RPMI7951 (cell line): ENCODE data around the gene NOL4L. TPM values are rescaled to one million over a fixed set of nuclear protein-coding genes. Genes with fewer than 3 reads are reported as not detected.
A peak's percentile ranks its signal among the peaks of the same experiment; 100 is the strongest.

Experiments used
- DNase-seq: peaks from one replicate; pipeline ENCODE4 v3.0.0-alpha.2; 2012; ENCODE audit warnings: low read depth
- total RNA-seq: library from RNA; depleted of rRNA; stranded (reverse); fragments of >200 nt; shearing (Covaris generic); gene quantifications from 2 replicates; pipeline ENCODE4 v1.2.3, GENCODE V29; 2014

The NOL4L gene
- total RNA-seq, 1 experiment from 2014 or later = 8.7 TPM

- no peak for DNase-seq
Measured at GRCh38 chr20:32458837-32459220, 126.3 kb downstream of the NOL4L start.

DNA sequence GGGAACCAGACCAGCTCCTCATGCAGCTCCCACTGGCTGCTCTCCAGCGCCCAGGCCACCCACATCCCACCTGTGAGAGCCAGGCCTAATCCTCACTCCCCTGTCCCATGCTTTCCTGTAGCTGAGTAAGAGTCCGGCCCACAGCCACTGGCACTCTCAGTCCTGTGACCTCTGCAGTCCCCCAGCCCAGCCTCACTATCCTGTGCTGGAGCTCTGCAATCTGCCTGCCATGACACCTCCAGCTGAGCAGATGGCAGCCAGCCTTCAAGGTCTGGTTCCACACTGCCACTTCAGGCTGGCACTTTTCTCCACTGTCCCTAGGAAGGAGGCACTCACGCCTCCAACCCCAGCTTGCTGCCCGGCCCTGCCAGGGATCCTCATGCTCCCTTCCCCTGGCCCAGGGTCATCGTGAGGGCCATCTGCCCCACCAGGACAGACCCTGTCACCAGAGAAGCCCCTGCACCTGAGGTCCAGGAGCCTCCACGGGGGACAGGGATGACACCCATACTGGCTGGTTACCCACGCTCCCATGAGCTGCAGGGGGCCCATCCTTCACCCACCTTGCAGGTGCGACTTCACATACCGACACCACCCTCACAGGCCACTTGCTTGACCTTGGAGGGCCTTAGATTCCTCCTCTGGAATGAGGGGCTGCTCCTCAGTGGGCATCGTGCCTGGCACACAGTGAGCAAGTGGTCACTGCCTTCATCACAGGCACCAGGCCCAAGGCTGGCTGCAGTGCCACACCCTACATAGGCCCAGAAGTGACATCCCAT is 126.9 kb downstream of the NOL4L start:
- DNase-seq = no peak

- DNase-seq = peak; percentile 63
Measured at GRCh38 chr20:32457479-32457986, 127.6 kb downstream of the NOL4L start.

DNA sequence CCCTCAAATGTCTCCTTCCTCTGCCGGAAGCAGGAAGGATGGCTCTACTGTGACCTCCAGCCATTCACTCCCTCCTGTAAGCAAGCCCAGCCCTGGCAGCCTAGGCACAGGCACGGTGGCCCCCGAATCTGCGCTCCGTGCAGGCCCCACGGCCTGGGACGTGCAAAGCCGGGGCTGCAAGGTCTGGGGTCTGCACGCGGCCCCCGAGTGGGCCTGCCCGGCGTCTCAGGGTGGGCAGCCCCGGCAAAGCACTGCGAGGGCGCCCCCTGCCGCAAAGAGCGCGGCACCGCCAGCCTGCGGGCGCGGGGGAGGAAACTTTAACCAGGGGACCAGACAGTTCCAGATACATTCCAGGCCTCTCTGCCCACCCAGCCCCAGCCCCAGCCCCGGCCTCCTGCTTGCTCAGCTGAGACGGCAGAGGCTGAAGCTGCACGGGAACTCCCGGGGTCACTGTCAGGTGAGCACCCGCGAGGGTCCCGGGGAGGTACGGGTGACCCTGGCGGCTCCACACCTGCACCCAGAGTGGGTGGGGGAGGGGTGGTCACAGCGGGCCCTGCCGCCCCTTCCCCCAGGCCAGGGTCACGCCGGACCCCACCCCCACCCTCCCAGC is 128.2 kb downstream of the NOL4L start:
- DNase-seq = peak; percentile 26

DNA sequence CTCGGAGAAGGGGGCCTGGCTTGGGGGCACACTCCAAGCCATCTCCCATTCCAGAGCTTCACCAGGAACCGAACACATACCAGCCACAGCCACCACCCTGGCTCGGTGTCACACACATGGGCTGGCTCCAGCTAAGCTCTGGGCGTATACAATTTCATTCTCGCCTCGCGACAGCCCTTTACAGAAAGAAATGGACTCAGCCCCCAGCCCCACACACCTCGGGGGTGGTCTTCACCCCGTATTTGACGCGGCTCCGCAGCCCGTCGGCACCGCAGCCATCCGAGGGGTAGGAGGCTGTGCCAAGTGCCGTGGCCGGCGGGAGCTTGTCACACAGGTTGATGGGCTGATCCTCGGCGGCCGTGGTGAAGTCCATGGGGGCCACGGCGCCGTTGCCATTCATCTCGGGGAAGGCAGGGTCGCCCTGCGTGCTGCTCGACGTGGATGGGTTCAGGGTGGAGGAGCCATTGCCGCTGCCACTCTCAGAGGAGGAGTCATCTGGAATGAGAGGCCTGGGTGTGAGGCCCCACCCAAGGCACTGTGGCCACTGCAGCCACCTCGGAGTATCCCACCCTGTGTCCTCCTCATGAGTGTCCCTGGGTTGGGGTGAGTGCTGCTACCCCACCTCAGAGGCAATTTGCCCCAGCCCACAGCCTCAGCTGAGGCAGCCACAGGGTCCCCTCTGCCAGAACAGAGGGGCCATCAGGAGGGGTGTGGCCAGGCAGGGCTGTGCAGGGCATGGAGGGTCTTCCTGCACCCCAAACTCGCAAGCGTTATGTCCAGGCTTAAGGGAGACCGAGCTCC is 129.0 kb downstream of the NOL4L start:
- no peak for DNase-seq

DNA sequence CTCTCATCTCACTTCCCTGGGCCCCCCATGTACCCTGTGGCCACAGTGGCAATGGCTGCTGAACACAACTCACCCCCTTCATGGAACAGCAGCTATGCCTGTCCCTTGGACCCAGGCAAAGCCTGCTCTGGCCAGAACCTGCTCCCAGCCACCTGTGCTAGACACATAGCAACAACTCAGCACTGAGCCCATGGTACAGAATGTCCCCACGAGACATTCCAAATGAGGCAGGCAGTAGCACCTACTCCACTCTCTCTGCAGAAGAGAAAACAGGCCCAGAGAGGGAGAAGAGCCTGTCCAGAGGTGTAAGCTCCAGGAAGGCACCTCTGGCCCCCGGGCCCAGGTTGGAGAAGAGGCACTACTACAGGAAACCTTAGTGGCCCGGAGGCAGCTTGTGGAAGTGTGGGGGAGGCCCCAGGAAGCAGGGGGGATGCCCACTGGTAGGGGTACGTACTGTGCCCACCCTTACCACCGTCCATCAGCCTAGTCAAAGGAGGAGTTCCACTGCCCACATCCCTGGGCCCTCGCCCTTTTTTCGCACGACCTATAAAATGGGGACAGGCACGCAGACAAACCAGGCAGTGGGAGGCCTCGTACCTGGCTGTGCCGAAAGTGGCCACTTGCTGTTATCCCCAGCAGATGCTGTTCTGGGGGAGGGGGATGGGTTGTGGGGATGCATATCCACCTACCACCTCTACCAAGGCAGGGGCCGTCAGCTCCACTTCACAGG is 129.8 kb downstream of the NOL4L start:
- no peak for DNase-seq

GRCh38 chr20:32454164-32455145 is 130.7 kb downstream of the NOL4L start:
- DNase-seq = no peak

DNA sequence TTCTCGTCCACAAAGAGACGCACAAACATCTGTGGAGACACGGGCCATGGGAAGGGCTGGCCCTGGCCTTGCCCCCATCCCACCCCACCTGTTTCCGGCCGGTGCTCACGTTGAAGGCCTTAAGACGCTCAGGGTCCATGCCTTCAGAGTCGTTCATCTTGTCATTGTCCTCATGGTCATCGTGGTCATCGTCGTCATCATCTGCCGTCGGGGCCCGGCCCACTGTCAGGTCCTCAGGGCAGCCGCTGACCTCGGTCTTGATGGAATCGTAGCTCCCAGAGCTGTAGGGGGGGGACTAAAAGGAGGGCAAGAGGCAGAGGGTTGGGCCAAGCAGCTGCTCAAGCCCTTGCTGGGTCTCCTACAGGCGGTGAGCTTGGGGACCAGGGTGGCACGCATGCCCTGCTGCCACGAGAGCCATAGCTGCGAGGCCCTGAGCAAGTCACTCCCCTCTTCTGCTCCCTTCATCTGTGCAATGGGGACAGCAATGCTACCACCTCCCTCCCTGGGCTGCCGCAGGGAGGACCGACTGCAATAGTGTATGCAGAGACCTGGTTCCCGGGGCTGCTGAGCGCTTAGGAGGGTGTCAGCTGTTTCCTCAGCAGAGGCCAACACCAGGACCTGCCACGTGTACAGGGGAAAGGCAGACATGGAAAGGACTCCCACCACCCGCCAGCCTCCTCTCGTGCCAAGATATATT is 131.5 kb downstream of the NOL4L start:
- DNase-seq = no peak

GRCh38 chr20:32452776-32453466 is 132.2 kb downstream of the NOL4L start:
- DNase-seq = no peak

- no peak for DNase-seq
Measured at GRCh38 chr20:32451682-32452461, 133.3 kb downstream of the NOL4L start.

- DNase-seq = no peak
Measured at GRCh38 chr20:32451340-32451681, 133.8 kb downstream of the NOL4L start.

- DNase-seq = no peak
Measured at GRCh38 chr20:32450484-32451061, 134.6 kb downstream of the NOL4L start.

GRCh38 chr20:32449890-32450401 is 135.2 kb downstream of the NOL4L start:
- no peak for DNase-seq

- DNase-seq = no peak
Measured at GRCh38 chr20:32449057-32449889, 135.9 kb downstream of the NOL4L start.

GRCh38 chr20:32448306-32449056 is 136.7 kb downstream of the NOL4L start:
- DNase-seq = no peak
